PC-3 (cell line): ENCODE data around the gene PDSS2. TPM values are rescaled to one million over a fixed set of nuclear protein-coding genes. Genes with fewer than 3 reads are reported as not detected.
A peak's percentile ranks its signal among the peaks of the same experiment; 100 is the strongest.

ENCODE experiments used
- ATAC-seq: fragments of 200-7000 bp; cut with Tn5 transposase; 2 replicates; pipeline ENCODE4 v1.9.1; 2020; ENCODE audit warnings: mild to moderate bottlenecking, moderate library complexity
- BruUV-seq: library from RNA; stranded (reverse); fragments of 400-500 nt; replicated peaks from 2 replicates; lab custom pipeline; 2021; lab: Mats Ljungman, UMichigan
- CTCF ChIA-PET: fragments of 300-600 bp; sonication (Branson Sonifier 250); formaldehyde crosslinking; loops from one replicate; lab custom pipeline; 2022; ENCODE audit warnings: antibody characterized with exemption; lab: Charles Lee
- POLR2A ChIA-PET: fragments of 300-600 bp; sonication (Branson Sonifier 250); formaldehyde crosslinking; loops from one replicate; lab custom pipeline; 2022; ENCODE audit warnings: antibody characterized with exemption; ENCODE audit not compliant: unreplicated experiment; lab: Charles Lee
- DNase-seq: peaks from one replicate; pipeline ENCODE4 v3.0.0-alpha.2; 2015
- H2AFZ ChIP-seq: fragments of 300-600 bp; sonication (generic); 2 replicates; pipeline ENCODE4 v1.6.0; 2016; ENCODE audit warnings: antibody characterized with exemption, low read length
- H3F3A ChIP-seq: fragments of 300-600 bp; sonication (generic); one replicate; pipeline ENCODE4 v1.6.0; 2017; ENCODE audit warnings: antibody characterized with exemption, low read length, control low read depth, mild to moderate bottlenecking; ENCODE audit not compliant: unreplicated experiment
- H3K27ac ChIP-seq: fragments of 300-600 bp; sonication (generic); 2 replicates; pipeline ENCODE4 v1.5.1; 2016; ENCODE audit warnings: mild to moderate bottlenecking, low read length
- H3K27me3 ChIP-seq: fragments of 300-600 bp; sonication (generic); 2 replicates; pipeline ENCODE4 v1.6.1; 2016; ENCODE audit warnings: low read length, mixed read lengths
- H3K36me3 ChIP-seq: fragments of 300-600 bp; sonication (generic); 2 replicates; pipeline ENCODE4 v1.6.1; 2016; ENCODE audit warnings: low read depth, mixed run types, low read length, mixed read lengths
- H3K4me1 ChIP-seq: fragments of 300-600 bp; sonication (generic); 2 replicates; pipeline ENCODE4 v1.5.1; 2016; ENCODE audit warnings: low read length; ENCODE audit not compliant: insufficient read depth
- H3K4me2 ChIP-seq: fragments of 300-600 bp; sonication (generic); 2 replicates; pipeline ENCODE4 v1.6.0; 2016; ENCODE audit warnings: low read length
- H3K4me3 ChIP-seq: fragments of 300-600 bp; sonication (generic); 2 replicates; pipeline ENCODE4 v1.5.1; 2016; ENCODE audit warnings: mild to moderate bottlenecking, low read length, mixed read lengths
- H3K79me2 ChIP-seq: fragments of 300-600 bp; sonication (generic); 2 replicates; pipeline ENCODE4 v1.6.1; 2017; ENCODE audit warnings: low read length, mixed read lengths
- H3K9ac ChIP-seq: fragments of 300-600 bp; sonication (generic); 2 replicates; pipeline ENCODE4 v1.6.0; 2016; ENCODE audit warnings: mild to moderate bottlenecking, low read length
- H3K9me2 ChIP-seq: fragments of 300-600 bp; sonication (generic); replicated peaks from 2 replicates; pipeline ENCODE4 v1.6.1; 2016; ENCODE audit warnings: mixed run types, low read length, mixed read lengths
- H3K9me3 ChIP-seq: fragments of 300-600 bp; sonication (generic); 2 replicates; pipeline ENCODE4 v1.6.1; 2016; ENCODE audit warnings: low read length, mixed read lengths
- H4K20me1 ChIP-seq: fragments of 300-600 bp; sonication (generic); 2 replicates; pipeline ENCODE4 v1.6.1; 2016; ENCODE audit warnings: low read length, mixed read lengths
- EZH2 ChIP-seq: fragments of 300-600 bp; sonication (generic); IDR thresholded peaks from one replicate; pipeline ENCODE4 v1.6.1; 2017; ENCODE audit warnings: antibody characterized with exemption, mild to moderate bottlenecking, low read length; ENCODE audit not compliant: unreplicated experiment
- EZH2phosphoT487 ChIP-seq: fragments of 300-600 bp; sonication (generic); IDR thresholded peaks from 2 replicates; pipeline ENCODE4 v1.6.1; 2018; ENCODE audit warnings: mild to moderate bottlenecking, antibody characterized with exemption, low read length, borderline replicate concordance
- intact Hi-C: fragments of 100-400 bp; cut with micrococcal nuclease; formaldehyde crosslinking; loops from 2 replicates; pipeline ENCODE4 v1.9.0; 2023
- total RNA-seq: library from RNA; depleted of rRNA; stranded (reverse); fragments of >200 nt; gene quantifications from 2 replicates; pipeline ENCODE4 v1.2.3, GENCODE V29; 2014
- TF ChIP-seq, protein P1 (sequence below): fragments of 300-600 bp; sonication (generic); conservative IDR thresholded peaks from 2 replicates; pipeline ENCODE4 v1.5.1; 2017; ENCODE audit warnings: antibody characterized with exemption, low read depth, mild to moderate bottlenecking, low read length

PDSS2 gene
- total RNA-seq, 1 experiment from 2014 or later = 6.6 TPM

DNA sequence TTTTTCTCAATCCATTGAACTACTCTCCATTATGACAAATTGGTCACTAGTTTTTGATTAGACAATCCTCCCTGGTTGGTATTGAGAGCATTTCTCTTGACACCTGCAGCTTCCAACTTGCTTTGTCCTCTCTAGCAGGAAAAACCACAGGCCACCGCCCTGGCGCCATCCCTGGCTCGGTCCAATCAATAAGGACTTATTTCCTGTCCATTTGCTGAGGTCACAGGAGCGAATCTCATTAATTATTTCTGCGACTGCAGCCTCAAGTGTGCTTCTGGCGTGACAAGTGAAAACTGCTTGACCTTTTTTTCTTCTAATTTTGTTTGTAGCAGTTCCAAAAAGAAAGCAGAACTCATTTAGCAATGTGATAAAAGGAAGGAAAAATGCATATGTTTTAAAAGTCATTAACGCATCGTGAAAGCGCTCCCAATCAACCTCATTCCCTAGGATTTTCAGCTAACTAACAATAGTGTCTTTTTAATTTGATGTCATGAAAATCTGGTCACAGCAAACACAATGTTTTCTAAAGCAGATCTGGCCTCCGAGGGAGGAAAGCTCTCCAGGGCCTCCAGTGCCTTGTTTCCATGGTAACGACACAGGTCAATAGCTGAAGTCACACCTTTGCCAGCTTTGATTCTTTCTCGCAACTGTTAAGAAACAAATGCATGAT lies 305.1 kb downstream of the PDSS2 start:
- Histone ChIP-seq H3F3A (no peaks in the 10 kb centered on the region), H3K4me1 (no peaks in the 10 kb centered on the region), H3K9ac (no peak overlapping the region), H2AFZ (no peak overlapping the region), H3K9me2 (no peaks in the 10 kb centered on the region), H3K4me3 (no peak overlapping the region), H3K9me3 (no peaks in the 10 kb centered on the region), H3K79me2 (no peaks in the 10 kb centered on the region), H3K36me3 (no peaks in the 10 kb centered on the region), H3K27me3 (no peaks in the 10 kb centered on the region), H3K27ac (no peak overlapping the region), H4K20me1 (no peaks in the 10 kb centered on the region), H3K4me2 (no peak overlapping the region)
- ATAC-seq (no peak), DNase-seq (no peak)
- intact Hi-C loops = no loop called here
- CTCF ChIA-PET = no interaction called here
- POLR2A ChIA-PET = no interaction called here
- no TSS peak for BruUV-seq
- no peak for TF ChIP-seq EZH2

DNA sequence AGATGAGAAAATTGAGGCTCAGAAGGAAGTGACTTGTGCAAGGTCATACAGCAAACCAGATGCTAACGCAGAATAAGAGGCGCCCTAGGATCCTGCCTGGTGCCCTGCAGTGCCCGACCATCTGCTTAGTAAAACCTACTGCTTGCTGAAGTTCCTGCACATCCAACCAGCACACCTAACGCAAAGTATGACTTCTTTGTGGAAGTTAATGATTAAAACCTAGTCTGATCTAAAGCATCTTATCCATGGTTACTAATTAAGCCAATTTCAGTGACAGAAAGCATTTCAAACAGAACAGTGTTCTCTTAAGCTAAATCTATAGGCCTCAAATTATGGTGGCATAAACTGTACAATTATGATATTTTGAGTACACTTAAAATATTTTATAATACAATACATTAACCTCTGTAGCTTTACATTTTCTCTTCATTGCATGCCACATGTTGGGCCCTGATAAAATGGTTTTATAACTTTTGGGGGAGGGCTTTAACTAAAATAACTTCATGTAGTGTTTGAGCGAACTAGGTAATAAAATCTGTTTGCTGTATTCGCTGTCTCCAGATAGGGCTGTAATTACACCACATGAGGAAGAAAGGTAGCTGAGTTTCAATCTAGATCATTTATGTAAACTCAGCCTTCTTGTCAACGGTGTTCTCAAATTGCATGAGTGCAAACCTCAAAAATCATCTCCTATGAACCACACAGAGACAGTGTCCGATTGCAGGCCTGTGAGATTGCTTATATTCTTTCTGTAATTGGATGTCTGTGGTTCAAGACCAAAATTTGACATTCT lies 306.5 kb downstream of the PDSS2 start:
- no peak for ATAC-seq
- H3F3A ChIP-seq = no peaks in the 10 kb centered on the region
- BruUV-seq = TSS peak; percentile 20
- intact Hi-C loops = no loop called here
- no peaks in the 10 kb centered on the region for H3K27me3 ChIP-seq
- no peaks in the 10 kb centered on the region for H3K4me1 ChIP-seq
- no peak for TF ChIP-seq EZH2
- TF ChIP-seq, protein P1, sequence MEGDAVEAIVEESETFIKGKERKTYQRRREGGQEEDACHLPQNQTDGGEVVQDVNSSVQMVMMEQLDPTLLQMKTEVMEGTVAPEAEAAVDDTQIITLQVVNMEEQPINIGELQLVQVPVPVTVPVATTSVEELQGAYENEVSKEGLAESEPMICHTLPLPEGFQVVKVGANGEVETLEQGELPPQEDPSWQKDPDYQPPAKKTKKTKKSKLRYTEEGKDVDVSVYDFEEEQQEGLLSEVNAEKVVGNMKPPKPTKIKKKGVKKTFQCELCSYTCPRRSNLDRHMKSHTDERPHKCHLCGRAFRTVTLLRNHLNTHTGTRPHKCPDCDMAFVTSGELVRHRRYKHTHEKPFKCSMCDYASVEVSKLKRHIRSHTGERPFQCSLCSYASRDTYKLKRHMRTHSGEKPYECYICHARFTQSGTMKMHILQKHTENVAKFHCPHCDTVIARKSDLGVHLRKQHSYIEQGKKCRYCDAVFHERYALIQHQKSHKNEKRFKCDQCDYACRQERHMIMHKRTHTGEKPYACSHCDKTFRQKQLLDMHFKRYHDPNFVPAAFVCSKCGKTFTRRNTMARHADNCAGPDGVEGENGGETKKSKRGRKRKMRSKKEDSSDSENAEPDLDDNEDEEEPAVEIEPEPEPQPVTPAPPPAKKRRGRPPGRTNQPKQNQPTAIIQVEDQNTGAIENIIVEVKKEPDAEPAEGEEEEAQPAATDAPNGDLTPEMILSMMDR = no peak
- no peak for TF ChIP-seq EZH2phosphoT487
- H4K20me1 ChIP-seq = no peaks in the 10 kb centered on the region
- no peak overlapping the region for H3K4me3 ChIP-seq
- H3K9me3 ChIP-seq = no peaks in the 10 kb centered on the region
- no peaks in the 10 kb centered on the region for H3K36me3 ChIP-seq
- no peak overlapping the region for H3K9ac ChIP-seq
- H3K27ac ChIP-seq = no peak overlapping the region
- POLR2A ChIA-PET = no interaction called here
- DNase-seq = no peak
- no peak overlapping the region for H2AFZ ChIP-seq
- no peaks in the 10 kb centered on the region for H3K79me2 ChIP-seq
- no peak overlapping the region for H3K4me2 ChIP-seq
- CTCF ChIA-PET = no interaction called here
- no peaks in the 10 kb centered on the region for H3K9me2 ChIP-seq

DNA sequence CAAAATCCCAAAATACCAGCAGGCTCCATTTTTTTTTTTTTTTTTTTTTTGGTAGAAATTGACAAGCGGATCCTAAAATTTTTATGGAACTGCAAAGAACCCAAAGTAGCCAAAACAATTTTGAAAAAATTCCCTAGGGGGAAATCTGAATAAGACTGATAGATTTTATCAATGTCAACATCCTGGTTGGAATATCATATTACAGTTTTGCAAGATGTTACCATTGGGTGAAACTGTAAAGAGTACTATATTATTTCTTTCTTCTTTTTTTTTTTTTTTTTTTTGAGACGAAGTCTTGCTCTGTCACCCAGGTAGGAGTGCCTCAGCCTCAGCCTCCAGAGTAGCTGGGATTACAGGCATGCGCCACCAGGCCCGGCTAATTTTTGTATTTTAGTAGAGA lies 314.7 kb downstream of the PDSS2 start:
- Histone ChIP-seq H3K79me2 (no peaks in the 10 kb centered on the region), H3K36me3 (no peaks in the 10 kb centered on the region), H3K9ac (no peak overlapping the region), H3K4me2 (no peak overlapping the region), H3F3A (no peaks in the 10 kb centered on the region), H3K4me3 (no peak overlapping the region), H2AFZ (no peak overlapping the region), H3K4me1 (0 out of 2 replicates have a peak, but pooled peaks cover 5% of the 10 kb centered on the region), H3K27me3 (no peaks in the 10 kb centered on the region), H4K20me1 (no peaks in the 10 kb centered on the region), H3K9me2 (no peaks in the 10 kb centered on the region), H3K27ac (no peak overlapping the region), H3K9me3 (no peaks in the 10 kb centered on the region)
- BruUV-seq = no TSS peak
- DNase-seq = peak; percentile 34
- ATAC-seq = no peak
- intact Hi-C loops = no loop called here
- TF ChIP-seq, protein P1 = no peak
- TF ChIP-seq EZH2phosphoT487 (no peak), EZH2 (no peak)
- ChIA-PET CTCF (no interaction called here), POLR2A (no interaction called here)
